SK-N-SH (cell line): ENCODE results near the gene UVRAG. TPM values are rescaled to one million over a fixed set of nuclear protein-coding genes. Genes with fewer than 3 reads are reported as not detected.

Experiments used
- CTCF ChIA-PET: fragments of 300-600, 350-600 bp; formaldehyde crosslinking; extraction: SDS; loops from one replicate; lab custom pipeline; 2021; lab: Yijun Ruan, JAX
- POLR2A ChIA-PET: fragments of 350-600 bp; sonication (Branson Sonifier 250); formaldehyde crosslinking; extraction: SDS; loops from one replicate; lab custom pipeline; 2020; ENCODE audit warnings: antibody characterized with exemption, inconsistent platforms; lab: Yijun Ruan, JAX
- DNase-seq: peaks from one replicate; pipeline ENCODE4 v3.0.0; 2012
- H2AFZ ChIP-seq: fragments of 200-600 bp; sonication (generic); 2 replicates; pipeline ENCODE4 v1.8.1; 2016; ENCODE audit warnings: antibody characterized with exemption, mild to moderate bottlenecking, low read depth
- H3F3A ChIP-seq: fragments of 200-600 bp; sonication (generic); replicated peaks from 2 replicates; pipeline ENCODE3; 2016; ENCODE audit warnings: antibody characterized with exemption, mild to moderate bottlenecking; ENCODE audit not compliant: insufficient read depth
- H3K27ac ChIP-seq, 2 experiments: fragments of 200-500 bp in 1 of 2; fragments of 200-600 bp in 1 of 2; sonication (Bioruptor generic) in 1 of 2; sonication (generic), shearing (Covaris generic) in 1 of 2; 2 replicates each; pipeline versions ENCODE4 v1.5.1 to v1.6.1; 2014 to 2016; ENCODE audit warnings: low read depth in 2 of 2, inconsistent platforms in 1 of 2, low read length in 1 of 2, mild to moderate bottlenecking in 1 of 2, mixed read lengths in 1 of 2
- H3K27me3 ChIP-seq: fragments of 200-600 bp; sonication (generic), shearing (Covaris generic); 2 replicates; pipeline ENCODE4 v1.6.1; 2016; ENCODE audit warnings: mixed run types; ENCODE audit not compliant: insufficient read depth
- H3K36me3 ChIP-seq, 2 experiments: fragments of 200-500 bp in 1 of 2; fragments of 200-600 bp in 1 of 2; sonication (Bioruptor generic) in 1 of 2; sonication (generic) in 1 of 2; replicated peaks in 1 of 2; 2 replicates each; pipeline versions ENCODE3 to v1.5.1; 2014 to 2016; ENCODE audit warnings: low read length in 1 of 2, mild to moderate bottlenecking in 1 of 2; ENCODE audit not compliant: insufficient read depth in 2 of 2, control insufficient read depth in 1 of 2
- H3K4me1 ChIP-seq, 2 experiments: fragments of 200-500 bp in 1 of 2; fragments of 200-600 bp in 1 of 2; sonication (Bioruptor generic) in 1 of 2; sonication (generic), shearing (Covaris generic) in 1 of 2; 2 replicates each; pipeline versions ENCODE4 v1.5.1 to v1.6.1; 2014 to 2016; ENCODE audit warnings: low read depth in 1 of 2, low read length in 1 of 2, mixed run types in 1 of 2; ENCODE audit not compliant: insufficient read depth in 2 of 2, control insufficient read depth in 1 of 2
- H3K4me2 ChIP-seq: fragments of 200-600 bp; sonication (generic), shearing (Covaris generic); 2 replicates; pipeline ENCODE4 v1.6.1; 2017; ENCODE audit warnings: mixed run types
- H3K4me3 ChIP-seq, 2 experiments: fragments of 200-500 bp in 1 of 2; fragments of 200-600 bp in 1 of 2; sonication (Bioruptor generic) in 1 of 2; sonication (generic), shearing (Covaris generic) in 1 of 2; 2 replicates each; pipeline versions ENCODE4 v1.5.1 to v1.8.1; 2014 to 2016; ENCODE audit warnings: low read depth in 2 of 2, inconsistent platforms in 1 of 2, low read length in 1 of 2, mild to moderate bottlenecking in 1 of 2, mixed read lengths in 1 of 2, moderate library complexity in 1 of 2
- H3K79me2 ChIP-seq: fragments of 200-600 bp; sonication (generic); 2 replicates; pipeline ENCODE4 v1.8.1; 2017; ENCODE audit warnings: mild to moderate bottlenecking; ENCODE audit not compliant: insufficient read depth
- H3K9ac ChIP-seq: fragments of 200-600 bp; sonication (generic); 2 replicates; pipeline ENCODE4 v1.6.1; 2017; ENCODE audit warnings: mixed run types
- H3K9me2 ChIP-seq: fragments of 200-600 bp; sonication (generic); 2 replicates; pipeline ENCODE4 v1.6.1; 2017; ENCODE audit warnings: mixed run types
- H3K9me3 ChIP-seq: fragments of 200-600 bp; sonication (generic); 2 replicates; pipeline ENCODE4 v1.6.1; 2017; ENCODE audit warnings: mixed run types, mild to moderate bottlenecking, moderate library complexity
- H4K20me1 ChIP-seq: fragments of 200-600 bp; sonication (generic); 2 replicates; pipeline ENCODE4 v1.6.1; 2017; ENCODE audit warnings: mild to moderate bottlenecking, mixed run types; ENCODE audit not compliant: insufficient read depth
- CHD2 ChIP-seq: fragments of 150-350 bp; IDR thresholded peaks from 2 replicates; pipeline ENCODE4 v1.6.1; 2018; ENCODE audit warnings: low read length; ENCODE audit not compliant: partially characterized antibody
- ELF1 ChIP-seq: IDR thresholded peaks from 2 replicates; pipeline ENCODE4 v1.4.0; 2012
- EZH2phosphoT487 ChIP-seq: fragments of 200-600 bp; sonication (generic); IDR thresholded peaks from 2 replicates; pipeline ENCODE4 v1.6.1; 2017; ENCODE audit warnings: low read depth, mixed run types, mild to moderate bottlenecking, antibody characterized with exemption, moderate library complexity, borderline replicate concordance
- FOSL2 ChIP-seq: IDR thresholded peaks from 2 replicates; pipeline ENCODE4 v1.4.0; 2012; ENCODE audit warnings: low read depth, mild to moderate bottlenecking, moderate library complexity, borderline replicate concordance
- GATA2 ChIP-seq: sonication (generic); formaldehyde crosslinking; IDR thresholded peaks from 2 replicates; pipeline ENCODE4 v1.5.0; 2020; ENCODE audit warnings: mild to moderate bottlenecking, missing genetic modification reagents
- JUND ChIP-seq: IDR thresholded peaks from 2 replicates; pipeline ENCODE4 v1.4.0; 2012
- NRF1 ChIP-seq: IDR thresholded peaks from 2 replicates; pipeline ENCODE4 v1.6.1; 2012; ENCODE audit warnings: low read depth, mild to moderate bottlenecking, low read length
- RCOR1 ChIP-seq: fragments of 150-350 bp; IDR thresholded peaks from 2 replicates; pipeline ENCODE4 v1.6.1; 2017; ENCODE audit warnings: antibody characterized with exemption, low read length
- RFX5 ChIP-seq: IDR thresholded peaks from 2 replicates; pipeline ENCODE4 v1.6.1; 2012; ENCODE audit warnings: mild to moderate bottlenecking, improper control_type of control experiment, low read length
- SIN3A ChIP-seq: IDR thresholded peaks from 2 replicates; pipeline ENCODE4 v1.6.1; 2012; ENCODE audit warnings: low read depth, mild to moderate bottlenecking, low read length, moderate library complexity, borderline replicate concordance
- TAF1 ChIP-seq: IDR thresholded peaks from 2 replicates; pipeline ENCODE4 v1.6.1; 2012; ENCODE audit warnings: low read depth, mild to moderate bottlenecking, low read length, moderate library complexity, borderline replicate concordance
- WGBS: methylation state at CpG from one replicate; pipeline ENCODE4 v1.1.6; 2017; ENCODE audit warnings: low lambda C conversion rate; 5-methylcytosine and 5-hydroxymethylcytosine counted together
- polyA plus RNA-seq, 3 experiments: library from polyadenylated mRNA; depleted of rRNA; stranded (reverse); fragments of >200 nt; gene quantifications; 2 replicates each; pipeline ENCODE4 v1.2.3, GENCODE V29; 2012
- TF ChIP-seq, protein P1 (sequence below): fragments of 200-600 bp; sonication (generic); IDR thresholded peaks from 2 replicates; pipeline ENCODE4 v1.6.1; 2017; ENCODE audit warnings: antibody characterized with exemption, mild to moderate bottlenecking, moderate library complexity
- TF ChIP-seq, protein P2 (sequence below): fragments of 150-350 bp; IDR thresholded peaks from 2 replicates; pipeline ENCODE4 v1.6.1; 2016; ENCODE audit warnings: mild to moderate bottlenecking, low read depth, low read length
- TF ChIP-seq, protein P3 (sequence below): IDR thresholded peaks from 2 replicates; pipeline ENCODE4 v1.6.1; 2012; ENCODE audit warnings: mild to moderate bottlenecking, low read depth, low read length, moderate library complexity

UVRAG gene
- polyA plus RNA-seq, 1 of the 3 experiments (the other 2 are of a cell fraction): 5.8 TPM

DNA sequence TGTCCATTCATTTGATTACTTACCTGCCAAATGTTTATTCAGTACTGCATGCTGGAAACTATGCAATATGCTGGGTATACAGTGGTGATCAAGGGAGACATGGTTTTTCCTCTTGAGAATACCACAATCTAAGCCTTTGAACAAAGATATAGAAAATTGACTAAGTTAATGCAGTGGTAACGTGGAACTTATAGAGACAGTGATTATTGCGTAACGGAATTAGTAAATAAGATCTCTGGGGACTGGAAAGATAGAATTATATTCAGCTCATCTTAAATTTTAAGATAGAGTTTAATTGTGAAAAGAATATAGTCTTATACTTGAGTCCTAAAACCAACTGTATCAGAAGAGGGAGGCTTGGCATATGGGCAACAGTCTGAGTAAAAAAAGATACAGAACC, 129.5 kb downstream of the UVRAG start:
- H4K20me1 ChIP-seq: no peaks in the 10 kb centered on the region
- no peaks in the 10 kb centered on the region for H3F3A ChIP-seq
- H3K4me2 ChIP-seq: no peak overlapping the region
- H3K9me2 ChIP-seq: no peaks in the 10 kb centered on the region
- WGBS: 93% methylated on average over 3 of the region's 3 CpGs
- no peak for DNase-seq
- H2AFZ ChIP-seq: no peak overlapping the region
- no peaks in the 10 kb centered on the region for H3K36me3 ChIP-seq
- H3K9ac ChIP-seq: no peak overlapping the region
- TF ChIP-seq GATA2 (CRISPR knock-in tag): no peak
- no peak for TF ChIP-seq RCOR1
- TF ChIP-seq ELF1: no peak
- TF ChIP-seq, protein P1, sequence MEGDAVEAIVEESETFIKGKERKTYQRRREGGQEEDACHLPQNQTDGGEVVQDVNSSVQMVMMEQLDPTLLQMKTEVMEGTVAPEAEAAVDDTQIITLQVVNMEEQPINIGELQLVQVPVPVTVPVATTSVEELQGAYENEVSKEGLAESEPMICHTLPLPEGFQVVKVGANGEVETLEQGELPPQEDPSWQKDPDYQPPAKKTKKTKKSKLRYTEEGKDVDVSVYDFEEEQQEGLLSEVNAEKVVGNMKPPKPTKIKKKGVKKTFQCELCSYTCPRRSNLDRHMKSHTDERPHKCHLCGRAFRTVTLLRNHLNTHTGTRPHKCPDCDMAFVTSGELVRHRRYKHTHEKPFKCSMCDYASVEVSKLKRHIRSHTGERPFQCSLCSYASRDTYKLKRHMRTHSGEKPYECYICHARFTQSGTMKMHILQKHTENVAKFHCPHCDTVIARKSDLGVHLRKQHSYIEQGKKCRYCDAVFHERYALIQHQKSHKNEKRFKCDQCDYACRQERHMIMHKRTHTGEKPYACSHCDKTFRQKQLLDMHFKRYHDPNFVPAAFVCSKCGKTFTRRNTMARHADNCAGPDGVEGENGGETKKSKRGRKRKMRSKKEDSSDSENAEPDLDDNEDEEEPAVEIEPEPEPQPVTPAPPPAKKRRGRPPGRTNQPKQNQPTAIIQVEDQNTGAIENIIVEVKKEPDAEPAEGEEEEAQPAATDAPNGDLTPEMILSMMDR: no peak
- no peak for TF ChIP-seq JUND
- TF ChIP-seq NRF1: no peak
- no peak for TF ChIP-seq EZH2phosphoT487
- no peak for TF ChIP-seq SIN3A
- no peak for TF ChIP-seq RFX5
- TF ChIP-seq, protein P2, sequence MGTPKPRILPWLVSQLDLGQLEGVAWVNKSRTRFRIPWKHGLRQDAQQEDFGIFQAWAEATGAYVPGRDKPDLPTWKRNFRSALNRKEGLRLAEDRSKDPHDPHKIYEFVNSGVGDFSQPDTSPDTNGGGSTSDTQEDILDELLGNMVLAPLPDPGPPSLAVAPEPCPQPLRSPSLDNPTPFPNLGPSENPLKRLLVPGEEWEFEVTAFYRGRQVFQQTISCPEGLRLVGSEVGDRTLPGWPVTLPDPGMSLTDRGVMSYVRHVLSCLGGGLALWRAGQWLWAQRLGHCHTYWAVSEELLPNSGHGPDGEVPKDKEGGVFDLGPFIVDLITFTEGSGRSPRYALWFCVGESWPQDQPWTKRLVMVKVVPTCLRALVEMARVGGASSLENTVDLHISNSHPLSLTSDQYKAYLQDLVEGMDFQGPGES: no peak
- TF ChIP-seq TAF1: no peak
- TF ChIP-seq, protein P3, sequence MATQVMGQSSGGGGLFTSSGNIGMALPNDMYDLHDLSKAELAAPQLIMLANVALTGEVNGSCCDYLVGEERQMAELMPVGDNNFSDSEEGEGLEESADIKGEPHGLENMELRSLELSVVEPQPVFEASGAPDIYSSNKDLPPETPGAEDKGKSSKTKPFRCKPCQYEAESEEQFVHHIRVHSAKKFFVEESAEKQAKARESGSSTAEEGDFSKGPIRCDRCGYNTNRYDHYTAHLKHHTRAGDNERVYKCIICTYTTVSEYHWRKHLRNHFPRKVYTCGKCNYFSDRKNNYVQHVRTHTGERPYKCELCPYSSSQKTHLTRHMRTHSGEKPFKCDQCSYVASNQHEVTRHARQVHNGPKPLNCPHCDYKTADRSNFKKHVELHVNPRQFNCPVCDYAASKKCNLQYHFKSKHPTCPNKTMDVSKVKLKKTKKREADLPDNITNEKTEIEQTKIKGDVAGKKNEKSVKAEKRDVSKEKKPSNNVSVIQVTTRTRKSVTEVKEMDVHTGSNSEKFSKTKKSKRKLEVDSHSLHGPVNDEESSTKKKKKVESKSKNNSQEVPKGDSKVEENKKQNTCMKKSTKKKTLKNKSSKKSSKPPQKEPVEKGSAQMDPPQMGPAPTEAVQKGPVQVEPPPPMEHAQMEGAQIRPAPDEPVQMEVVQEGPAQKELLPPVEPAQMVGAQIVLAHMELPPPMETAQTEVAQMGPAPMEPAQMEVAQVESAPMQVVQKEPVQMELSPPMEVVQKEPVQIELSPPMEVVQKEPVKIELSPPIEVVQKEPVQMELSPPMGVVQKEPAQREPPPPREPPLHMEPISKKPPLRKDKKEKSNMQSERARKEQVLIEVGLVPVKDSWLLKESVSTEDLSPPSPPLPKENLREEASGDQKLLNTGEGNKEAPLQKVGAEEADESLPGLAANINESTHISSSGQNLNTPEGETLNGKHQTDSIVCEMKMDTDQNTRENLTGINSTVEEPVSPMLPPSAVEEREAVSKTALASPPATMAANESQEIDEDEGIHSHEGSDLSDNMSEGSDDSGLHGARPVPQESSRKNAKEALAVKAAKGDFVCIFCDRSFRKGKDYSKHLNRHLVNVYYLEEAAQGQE: no peak
- no peak for TF ChIP-seq CHD2
- no peak for TF ChIP-seq FOSL2
- no peak overlapping the region for H3K4me3 ChIP-seq
- H3K4me1 ChIP-seq: peaks cover 13 to 17% of the 10 kb centered on the region in 2 experiments
- no peaks in the 10 kb centered on the region for H3K79me2 ChIP-seq
- no peaks in the 10 kb centered on the region for H3K27me3 ChIP-seq
- H3K9me3 ChIP-seq: no peaks in the 10 kb centered on the region
- CTCF ChIA-PET: interaction anchor here (0.6 to 0.9 kb wide), 2 partner anchors 11 to 1169 kb away, joined by 3 read pairs; no protein-coding TSS in a partner anchor
- no peak overlapping the region for H3K27ac ChIP-seq
- POLR2A ChIA-PET: no interaction called here
